Brain microvascular endothelial cell (primary cell): ENCODE data around the gene PPIC.

ENCODE experiments used
- DNase-seq: peaks from one replicate; pipeline ENCODE4 v3.0.0-alpha.2; 2020
- H3K27ac ChIP-seq: fragments of 250-450 bp; sonication (Bioruptor Pico); 2 replicates; pipeline ENCODE4 v1.5.1; 2020; ENCODE audit warnings: mild to moderate bottlenecking, moderate library complexity
- H3K27me3 ChIP-seq: fragments of 250-450 bp; sonication (Bioruptor Pico); replicated peaks from 2 replicates; pipeline ENCODE4 v1.5.1; 2020; ENCODE audit warnings: mild to moderate bottlenecking
- H3K36me3 ChIP-seq: fragments of 250-450 bp; sonication (Bioruptor Pico); replicated peaks from 2 replicates; pipeline ENCODE4 v1.5.1; 2020; ENCODE audit warnings: mild to moderate bottlenecking
- H3K4me3 ChIP-seq: 2 replicates; pipeline ENCODE4 v1.5.1; 2011; ENCODE audit warnings: low read depth, mild to moderate bottlenecking, control low read depth, low read length, moderate library complexity
- CTCF ChIP-seq: IDR thresholded peaks from 2 replicates; pipeline ENCODE4 v1.5.1; 2011; ENCODE audit warnings: low read depth, mild to moderate bottlenecking, moderate library complexity, low read length, control low read depth, inconsistent platforms; ENCODE audit errors: missing control alignments
- in situ Hi-C: cut with HindIII; loops from 2 replicates; pipeline ENCODE4 v1.10.0; 2017; ENCODE audit warnings: low sequenced_read_pairs, low pct_ligation_motif_present

PPIC gene

GRCh38 chr5:123001808-123002207 is 34.7 kb downstream of the PPIC start:
- no peak for TF ChIP-seq CTCF
- Histone ChIP-seq H3K27ac (no peak overlapping the region), H3K4me3 (no peak overlapping the region), H3K36me3 (no peaks in the 10 kb centered on the region), H3K27me3 (no peaks in the 10 kb centered on the region)
- no peak for DNase-seq
- in situ Hi-C loops = no loop called here

GRCh38 chr5:123000731-123001130 is 35.8 kb downstream of the PPIC start:
- no peak overlapping the region for H3K4me3 ChIP-seq
- in situ Hi-C loops = no loop called here
- H3K36me3 ChIP-seq = no peaks in the 10 kb centered on the region
- H3K27ac ChIP-seq = no peak overlapping the region
- DNase-seq = no peak
- H3K27me3 ChIP-seq = no peaks in the 10 kb centered on the region
- TF ChIP-seq CTCF = no peak

GRCh38 chr5:122999947-123000563 is 36.5 kb downstream of the PPIC start:
- peak; percentile 78 for TF ChIP-seq CTCF
- Histone ChIP-seq H3K4me3 (no peak overlapping the region), H3K36me3 (no peaks in the 10 kb centered on the region), H3K27me3 (no peaks in the 10 kb centered on the region), H3K27ac (no peak overlapping the region)
- DNase-seq = peak; percentile 16
- in situ Hi-C loops = no loop called here

GRCh38 chr5:122997294-122997693 is 39.2 kb downstream of the PPIC start:
- TF ChIP-seq CTCF = no peak
- DNase-seq = no peak
- in situ Hi-C loops = no loop called here
- Histone ChIP-seq H3K4me3 (no peak overlapping the region), H3K27ac (no peak overlapping the region), H3K36me3 (no peaks in the 10 kb centered on the region), H3K27me3 (no peaks in the 10 kb centered on the region)

GRCh38 chr5:122996091-122996490 is 40.4 kb downstream of the PPIC start:
- in situ Hi-C loops = no loop called here
- no peak for DNase-seq
- Histone ChIP-seq H3K36me3 (no peaks in the 10 kb centered on the region), H3K27me3 (no peaks in the 10 kb centered on the region), H3K27ac (no peak overlapping the region), H3K4me3 (no peak overlapping the region)
- TF ChIP-seq CTCF = no peak
